Measurements from ENCODE around the gene PDGFRA. TPM values are rescaled to one million over a fixed set of nuclear protein-coding genes. Genes with fewer than 3 reads are reported as not detected.

The PDGFRA gene
- polyA plus RNA-seq, 3 donors, result not detected

- Histone ChIP-seq H3K4me3 (replicated peaks in 1 of 3; ENCODE audit: low read depth in 2 of 3, low read length in 3 of 3) (no peak overlapping the region), H4K20me1 (ENCODE audit: insufficient read depth, low read length) (no peaks in the 10 kb centered on the region), H2AFZ (ENCODE audit: insufficient read depth, low read depth, low read length, poor library complexity, severe bottlenecking) (no peak overlapping the region), H3K4me2 (replicated peaks; ENCODE audit: extremely low read depth, low read length, poor library complexity, severe bottlenecking) (no peak overlapping the region), H3K27me3 (ENCODE audit: control insufficient read depth in 2 of 2, insufficient read depth in 2 of 2, low read length in 2 of 2) (no peaks in the 10 kb centered on the region), H3K36me3 (replicated peaks in 1 of 2; ENCODE audit: control insufficient read depth in 1 of 2, insufficient read depth in 2 of 2, low read length in 2 of 2) (no peaks in the 10 kb centered on the region), H3K27ac (ENCODE audit: low read depth in 1 of 2, low read length in 2 of 2) (no peak overlapping the region), H3K4me1 (ENCODE audit: control insufficient read depth in 1 of 2, insufficient read depth in 2 of 2, low read length in 2 of 2) (no peaks in the 10 kb centered on the region), H3K9me3 (replicated peaks in 1 of 2; ENCODE audit: control insufficient read depth in 1 of 2, insufficient read depth in 1 of 2, low read length in 2 of 2) (no peaks in the 10 kb centered on the region), H3K9ac (ENCODE audit: insufficient read depth, low read length, poor library complexity, severe bottlenecking) (no peak overlapping the region), H3K79me2 (ENCODE audit: insufficient read depth, low read length) (no peaks in the 10 kb centered on the region)
- no peaks in the 10 kb centered on the region for H3K36me3 Mint-ChIP-seq
- no peak for TF ChIP-seq CTCF (IDR thresholded peaks at IDR 0.05)
- DNase-seq, result no peak
- no peak overlapping the region for H3K27ac Mint-ChIP-seq
- intact Hi-C loops (cut with micrococcal nuclease), result no loop called here
- peaks cover 8 to 14% (median 10%) of the 10 kb centered on the region in 3 donors for H3K27me3 Mint-ChIP-seq (ENCODE audit: low read depth in 3 of 3)
- no peaks in the 10 kb centered on the region for H3K4me1 Mint-ChIP-seq
- no peak overlapping the region for H3K4me3 Mint-ChIP-seq
- 100% methylated on average over 1 of the region's 2 CpGs for WGBS (ENCODE audit: insufficient coverage)
- H3K9me3 Mint-ChIP-seq, result peaks cover 0 to 5% (median 0%) of the 10 kb centered on the region in 7 donors
Measured at GRCh38 chr4:54209617-54210016, 19.5 kb upstream of the PDGFRA start.

GRCh38 chr4:54213001-54213400, 16.1 kb upstream of the PDGFRA start:
- H4K20me1 ChIP-seq (ENCODE audit: insufficient read depth, low read length), result no peaks in the 10 kb centered on the region
- H3K27me3 ChIP-seq (ENCODE audit: control insufficient read depth in 2 of 2, insufficient read depth in 2 of 2, low read length in 2 of 2), result peaks cover 0 to 7% of the 10 kb centered on the region in 2 donors
- no peaks in the 10 kb centered on the region for H3K36me3 Mint-ChIP-seq
- intact Hi-C loops (cut with micrococcal nuclease), result no loop called here
- H3K4me2 ChIP-seq (replicated peaks; ENCODE audit: extremely low read depth, low read length, poor library complexity, severe bottlenecking), result no peak overlapping the region
- no peak overlapping the region for H3K9ac ChIP-seq (ENCODE audit: insufficient read depth, low read length, poor library complexity, severe bottlenecking)
- H3K36me3 ChIP-seq (replicated peaks in 1 of 2; ENCODE audit: control insufficient read depth in 1 of 2, insufficient read depth in 2 of 2, low read length in 2 of 2), result no peaks in the 10 kb centered on the region
- no peak for DNase-seq
- H2AFZ ChIP-seq (ENCODE audit: insufficient read depth, low read depth, low read length, poor library complexity, severe bottlenecking), result no peak overlapping the region
- TF ChIP-seq CTCF (IDR thresholded peaks at IDR 0.05), result no peak
- no peaks in the 10 kb centered on the region for H3K79me2 ChIP-seq (ENCODE audit: insufficient read depth, low read length)
- no peak overlapping the region for H3K4me3 Mint-ChIP-seq
- H3K4me1 ChIP-seq (ENCODE audit: control insufficient read depth in 1 of 2, insufficient read depth in 2 of 2, low read length in 2 of 2), result peaks cover 4 to 5% of the 10 kb centered on the region in 2 donors
- H3K27ac ChIP-seq (ENCODE audit: low read depth in 1 of 2, low read length in 2 of 2), result no peak overlapping the region
- peaks cover 0 to 5% (median 0%) of the 10 kb centered on the region in 7 donors for H3K9me3 Mint-ChIP-seq
- H3K27me3 Mint-ChIP-seq (ENCODE audit: low read depth in 3 of 3), result peaks cover 20 to 26% (median 21%) of the 10 kb centered on the region in 3 donors
- no peaks in the 10 kb centered on the region for H3K9me3 ChIP-seq (replicated peaks in 1 of 2; ENCODE audit: control insufficient read depth in 1 of 2, insufficient read depth in 1 of 2, low read length in 2 of 2)
- no peak overlapping the region for H3K27ac Mint-ChIP-seq
- H3K4me1 Mint-ChIP-seq, result peaks cover 4% of the 10 kb centered on the region
- no peak overlapping the region for H3K4me3 ChIP-seq (replicated peaks in 1 of 3; ENCODE audit: low read depth in 2 of 3, low read length in 3 of 3)
- WGBS (ENCODE audit: insufficient coverage), result 87% methylated on average over 3 of the region's 3 CpGs
